ENCODE results near the gene TLK2. TPM values are rescaled to one million over a fixed set of nuclear protein-coding genes. Genes with fewer than 3 reads are reported as not detected.
"Not testable (repeated sequence)": the region's sequence is repeated elsewhere in the genome, so short reads cannot be mapped to it uniquely, and the experiment has no call there.

Gene TLK2
- total RNA-seq, 2 experiments from 2014 or later: 36.6 to 58.9 TPM

GRCh38 chr17:62611292-62611691, 132.7 kb downstream of the TLK2 start:
- POLR2A ChIA-PET: no interaction called here
- no peaks in the 10 kb centered on the region for H3K4me1 ChIP-seq (ENCODE audit: insufficient read depth, low read length, poor library complexity, severe bottlenecking)
- peaks cover 86% of the 10 kb centered on the region for H3K36me3 ChIP-seq (ENCODE audit: insufficient read depth, low read length)
- no peak overlapping the region for H3K4me2 ChIP-seq (ENCODE audit: low read length)
- H3K79me2 ChIP-seq (ENCODE audit: insufficient read depth, low read depth, low read length): no peaks in the 10 kb centered on the region
- CTCF ChIA-PET (ENCODE audit: unreplicated experiment): no interaction called here
- no peaks in the 10 kb centered on the region for H3K9me2 ChIP-seq (ENCODE audit: insufficient read depth, low read length)
- no TSS peak for BruUV-seq (replicated peaks)
- H4K20me1 ChIP-seq (ENCODE audit: insufficient read depth, low read length): no peaks in the 10 kb centered on the region
- TF ChIP-seq EZH2phosphoT487 (IDR thresholded peaks at IDR 0.05; ENCODE audit: borderline replicate concordance, low read depth, low read length) (no peak), CTCF (conservative IDR thresholded peaks at IDR 0.05; ENCODE audit: low read length) (no peak)
- DNase-seq (ENCODE audit: low spot score): no peak
- no peak overlapping the region for H3K4me3 ChIP-seq (ENCODE audit: low read depth, low read length, poor library complexity, severe bottlenecking)
- intact Hi-C loops (cut with micrococcal nuclease; ENCODE audit: unreplicated experiment): no loop called here
- H2AFZ ChIP-seq (ENCODE audit: low read length): no peak overlapping the region
- H3K9me3 ChIP-seq (ENCODE audit: low read length): no peaks in the 10 kb centered on the region
- no peak overlapping the region for H3K27ac ChIP-seq (ENCODE audit: low read depth, low read length, poor library complexity, severe bottlenecking)

GRCh38 chr17:62611728-62612127, 133.1 kb downstream of the TLK2 start:
- intact Hi-C loops (cut with micrococcal nuclease; ENCODE audit: unreplicated experiment): no loop called here
- H3K4me1 ChIP-seq (ENCODE audit: insufficient read depth, low read length, poor library complexity, severe bottlenecking): no peaks in the 10 kb centered on the region
- no peak overlapping the region for H3K27ac ChIP-seq (ENCODE audit: low read depth, low read length, poor library complexity, severe bottlenecking)
- ChIA-PET POLR2A (no interaction called here), CTCF (ENCODE audit: unreplicated experiment) (no interaction called here)
- TF ChIP-seq EZH2phosphoT487 (IDR thresholded peaks at IDR 0.05; ENCODE audit: borderline replicate concordance, low read depth, low read length): no peak
- TF ChIP-seq CTCF (conservative IDR thresholded peaks at IDR 0.05; ENCODE audit: low read length): no peak
- no peaks in the 10 kb centered on the region for H4K20me1 ChIP-seq (ENCODE audit: insufficient read depth, low read length)
- BruUV-seq (replicated peaks): no TSS peak
- H3K4me2 ChIP-seq (ENCODE audit: low read length): no peak overlapping the region
- H3K9me3 ChIP-seq (ENCODE audit: low read length): no peaks in the 10 kb centered on the region
- no peak overlapping the region for H2AFZ ChIP-seq (ENCODE audit: low read length)
- no peak for DNase-seq (ENCODE audit: low spot score)
- H3K36me3 ChIP-seq (ENCODE audit: insufficient read depth, low read length): peaks cover 81% of the 10 kb centered on the region
- no peak overlapping the region for H3K4me3 ChIP-seq (ENCODE audit: low read depth, low read length, poor library complexity, severe bottlenecking)
- no peaks in the 10 kb centered on the region for H3K9me2 ChIP-seq (ENCODE audit: insufficient read depth, low read length)
- H3K79me2 ChIP-seq (ENCODE audit: insufficient read depth, low read depth, low read length): no peaks in the 10 kb centered on the region

GRCh38 chr17:62612289-62612688, 133.7 kb downstream of the TLK2 start:
- DNase-seq (ENCODE audit: low spot score); H4K20me1 ChIP-seq (ENCODE audit: insufficient read depth, low read length); POLR2A ChIA-PET; H3K4me3 ChIP-seq (ENCODE audit: low read depth, low read length, poor library complexity, severe bottlenecking); BruUV-seq (replicated peaks); H3K79me2 ChIP-seq (ENCODE audit: insufficient read depth, low read depth, low read length); H3K4me2 ChIP-seq (ENCODE audit: low read length); intact Hi-C loops (cut with micrococcal nuclease; ENCODE audit: unreplicated experiment); H3K27ac ChIP-seq (ENCODE audit: low read depth, low read length, poor library complexity, severe bottlenecking); CTCF ChIA-PET (ENCODE audit: unreplicated experiment); H2AFZ ChIP-seq (ENCODE audit: low read length); H3K9me3 ChIP-seq (ENCODE audit: low read length); H3K9me2 ChIP-seq (ENCODE audit: insufficient read depth, low read length); H3K4me1 ChIP-seq (ENCODE audit: insufficient read depth, low read length, poor library complexity, severe bottlenecking): not testable (repeated sequence)
- H3K36me3 ChIP-seq (ENCODE audit: insufficient read depth, low read length): peaks cover 76% of the 10 kb centered on the region

- H3K4me1 ChIP-seq (ENCODE audit: insufficient read depth, low read length, poor library complexity, severe bottlenecking); H3K79me2 ChIP-seq (ENCODE audit: insufficient read depth, low read depth, low read length); CTCF ChIA-PET (ENCODE audit: unreplicated experiment); H3K9me2 ChIP-seq (ENCODE audit: insufficient read depth, low read length); DNase-seq (ENCODE audit: low spot score); H2AFZ ChIP-seq (ENCODE audit: low read length); H4K20me1 ChIP-seq (ENCODE audit: insufficient read depth, low read length); POLR2A ChIA-PET; H3K9me3 ChIP-seq (ENCODE audit: low read length); intact Hi-C loops (cut with micrococcal nuclease; ENCODE audit: unreplicated experiment); H3K27ac ChIP-seq (ENCODE audit: low read depth, low read length, poor library complexity, severe bottlenecking); H3K4me2 ChIP-seq (ENCODE audit: low read length); H3K4me3 ChIP-seq (ENCODE audit: low read depth, low read length, poor library complexity, severe bottlenecking): not testable (repeated sequence)
- H3K36me3 ChIP-seq (ENCODE audit: insufficient read depth, low read length): peaks cover 68% of the 10 kb centered on the region
- TSS peak; percentile 48 for BruUV-seq (replicated peaks)
These were observed 134.5 kb downstream of the TLK2 start for GRCh38 chr17:62613095-62613494.

All from OCI-LY7 (cell line).